HG02970 (cell line): ENCODE measurements around the gene CDH13.

Experiments used
- ATAC-seq: cut with Tn5 transposase; IDR thresholded peaks from one replicate; pipeline ENCODE4 v1.9.1; 2021; ENCODE audit warnings: mild to moderate bottlenecking, moderate library complexity, moderate number of reproducible peaks; ENCODE audit not compliant: unreplicated experiment, low FRiP score

The CDH13 gene

DNA sequence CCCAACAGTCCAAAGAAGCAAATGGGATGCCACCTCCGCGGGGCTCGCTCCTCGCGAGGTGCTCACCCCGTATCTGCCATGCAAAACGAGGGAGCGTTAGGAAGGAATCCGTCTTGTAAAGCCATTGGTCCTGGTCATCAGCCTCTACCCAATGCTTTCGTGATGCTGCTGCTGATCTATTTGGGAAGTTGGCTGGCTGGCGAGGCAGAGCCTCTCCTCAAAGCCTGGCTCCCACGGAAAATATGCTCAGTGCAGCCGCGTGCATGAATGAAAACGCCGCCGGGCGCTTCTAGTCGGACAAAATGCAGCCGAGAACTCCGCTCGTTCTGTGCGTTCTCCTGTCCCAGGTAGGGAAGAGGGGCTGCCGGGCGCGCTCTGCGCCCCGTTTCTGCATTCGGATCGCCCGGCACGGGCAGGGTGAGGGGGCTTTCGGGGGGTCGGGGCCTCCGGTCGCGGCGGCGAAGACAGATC is at the start of gene CDH13:
Gene CDH13 (plus strand): TSS at position 179 of the 471 bp plus-strand sequence.
- no peak for ATAC-seq

DNA sequence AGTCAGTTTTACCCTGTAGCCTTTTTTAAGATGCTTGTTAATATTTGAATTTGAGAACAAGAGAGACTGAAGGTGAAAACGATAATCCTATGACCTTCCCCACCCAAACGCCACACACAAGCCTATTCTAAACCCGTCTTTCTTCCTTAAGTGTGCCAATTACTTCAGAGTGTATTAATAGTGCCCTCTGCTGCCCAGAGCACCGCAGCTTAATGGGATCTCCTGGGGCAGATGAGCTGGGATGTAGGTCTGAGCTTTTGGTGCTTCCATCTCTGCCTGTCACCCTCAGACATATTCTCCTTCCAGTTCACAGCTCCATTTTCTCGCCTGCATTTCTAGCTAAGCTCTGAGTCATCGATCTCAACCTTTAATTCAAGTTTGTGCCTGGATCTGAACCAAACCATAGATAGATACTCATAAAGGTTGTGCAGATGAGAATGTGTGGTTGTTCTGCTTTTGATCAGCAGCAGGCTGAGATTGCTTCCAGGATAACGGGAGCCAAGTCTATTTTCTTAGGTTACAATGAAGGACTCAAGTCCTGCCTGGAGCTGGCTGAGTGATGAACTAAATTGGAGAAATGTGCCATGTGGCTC is 46.4 kb upstream of the CDH13 start:
- no peak for ATAC-seq

DNA sequence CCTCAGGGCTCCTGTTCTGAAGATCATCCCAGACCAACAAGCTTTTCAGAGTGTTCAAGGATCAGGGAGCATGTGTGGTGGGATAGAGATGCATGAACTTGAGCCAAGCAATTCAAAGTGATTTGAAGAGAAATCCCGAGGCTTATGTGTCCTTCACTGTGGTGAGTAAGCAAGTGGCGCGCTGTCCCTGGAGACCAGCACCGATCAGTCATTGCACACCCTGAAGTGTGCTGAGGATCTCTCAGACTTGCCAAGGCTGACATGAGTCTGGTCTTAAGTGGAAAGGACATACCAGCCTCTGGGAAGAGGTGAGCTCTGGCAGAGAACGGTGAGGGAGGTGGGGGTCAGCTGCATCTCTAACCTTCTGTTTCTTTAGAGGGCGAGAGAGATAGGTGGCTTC is 43.8 kb upstream of the CDH13 start:
- no peak for ATAC-seq

DNA sequence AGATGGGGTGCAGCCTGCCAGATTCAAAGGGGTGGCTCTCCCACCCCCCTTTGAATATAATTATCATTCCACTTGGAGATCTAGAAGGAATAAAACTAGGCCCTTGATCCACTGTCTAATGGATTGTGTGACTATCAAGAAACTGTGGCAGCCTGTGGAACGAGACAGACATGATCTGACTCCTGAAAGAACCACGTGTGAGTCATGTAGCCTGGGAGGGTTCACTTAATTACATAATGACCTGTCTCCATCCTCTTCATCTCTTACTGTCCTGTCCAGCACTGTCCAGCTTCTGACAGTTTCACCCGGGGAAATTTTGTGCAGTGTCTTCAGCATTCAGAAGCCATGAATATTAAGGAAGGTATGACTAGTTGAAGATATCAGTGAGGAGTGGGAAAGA is 43.3 kb upstream of the CDH13 start:
- ATAC-seq = no peak

DNA sequence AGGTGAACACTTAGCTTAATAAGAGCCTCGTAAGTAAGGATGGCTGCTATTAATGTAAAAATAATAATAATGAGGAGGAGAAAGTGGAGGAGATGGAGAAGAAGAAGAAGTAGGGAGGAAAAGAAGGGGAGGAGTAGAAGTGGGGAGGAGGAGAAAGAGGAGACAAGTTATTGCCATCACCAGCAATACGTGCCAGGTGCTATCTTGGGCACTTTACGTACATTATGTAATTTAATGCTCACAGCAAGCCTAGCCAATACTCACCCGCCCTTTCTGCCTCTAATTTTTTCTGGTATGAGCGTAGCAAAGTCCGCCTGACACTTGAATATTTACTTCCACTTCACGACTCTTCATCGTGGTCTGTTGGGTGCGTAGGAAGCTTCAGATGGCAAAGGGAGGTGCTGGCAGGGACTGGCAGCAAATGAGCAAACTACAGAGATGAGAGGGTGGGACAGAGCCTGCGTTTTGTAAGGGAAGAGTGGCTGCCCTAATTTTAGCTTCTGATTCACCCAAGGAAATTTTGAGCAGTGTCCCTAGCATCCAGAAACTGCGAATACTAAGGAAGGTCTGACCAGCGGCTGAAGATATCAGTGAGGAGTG is 42.1 kb upstream of the CDH13 start:
- no peak for ATAC-seq

DNA sequence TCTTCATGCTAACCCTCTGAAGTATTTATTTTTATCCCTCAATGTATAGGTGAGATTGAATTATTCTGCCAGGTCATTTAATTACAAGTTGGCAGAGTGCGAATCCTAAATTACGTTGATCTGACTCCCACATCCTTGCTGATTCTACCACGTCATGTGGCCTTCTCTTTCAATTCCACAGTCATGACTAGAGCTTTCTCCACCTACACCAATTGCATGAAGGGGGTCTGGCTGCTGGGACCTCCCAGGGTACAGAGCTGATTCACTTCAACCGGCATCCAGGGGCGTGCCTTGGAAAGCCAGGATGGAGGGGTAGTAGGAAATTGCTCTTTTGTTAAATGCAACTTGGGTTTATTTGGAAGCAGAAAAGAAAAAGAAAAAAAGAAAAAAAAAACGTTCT is 41.1 kb upstream of the CDH13 start:
- no peak for ATAC-seq

DNA sequence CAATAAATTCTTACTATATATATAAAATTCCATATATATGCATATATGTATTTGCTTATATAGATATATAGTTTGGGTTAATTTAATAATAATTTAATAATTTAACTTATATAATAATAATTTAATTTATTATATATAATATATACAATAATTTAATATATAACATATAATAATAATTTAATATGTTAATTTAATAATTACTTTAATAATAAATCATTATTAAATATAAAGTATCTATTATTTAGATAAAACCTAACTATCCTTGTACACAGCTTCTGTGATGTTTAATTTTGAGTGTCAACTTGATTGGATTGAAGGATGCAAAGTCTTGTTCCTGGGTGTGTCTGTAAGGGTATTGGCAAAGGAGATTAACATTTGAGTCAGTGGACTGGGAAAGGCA is 40.6 kb upstream of the CDH13 start:
- ATAC-seq = no peak

DNA sequence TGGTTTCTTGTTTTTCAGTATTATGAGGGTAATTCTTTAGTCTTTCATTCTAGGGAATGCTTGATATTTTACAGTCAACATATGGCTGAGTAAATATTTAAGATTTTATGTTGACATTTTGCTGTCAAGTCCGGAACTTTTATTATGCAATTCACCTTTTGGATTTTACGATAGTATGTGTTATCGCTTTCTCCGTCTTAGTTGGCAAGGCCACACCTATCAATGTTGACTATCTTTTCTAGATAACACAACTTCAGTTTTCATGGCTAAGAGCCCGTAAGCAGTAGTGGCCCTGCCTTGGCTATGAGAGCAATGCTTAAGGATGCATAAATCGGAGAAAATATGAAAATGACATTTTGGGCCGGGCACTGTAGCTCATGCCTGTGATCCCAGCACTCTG is 39.5 kb upstream of the CDH13 start:
- no peak for ATAC-seq

DNA sequence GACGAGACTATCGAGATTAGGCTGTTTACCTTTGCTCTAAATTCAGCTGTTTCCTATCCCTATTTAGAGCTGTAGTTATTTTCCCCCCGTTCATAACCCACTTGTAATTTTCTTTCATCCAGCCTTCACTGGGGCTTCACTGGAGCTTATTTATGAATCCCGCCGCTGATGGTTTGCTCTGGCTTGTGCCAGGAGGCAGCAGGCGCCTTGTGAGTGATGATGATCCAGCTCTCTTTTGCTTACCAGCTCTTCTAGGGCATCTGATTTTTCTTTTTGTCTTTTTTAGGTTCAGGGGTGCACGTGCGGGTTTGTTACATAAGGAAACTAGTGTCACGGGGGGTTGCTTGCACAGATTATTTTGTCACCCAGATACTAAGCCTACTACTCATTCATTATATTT is 37.4 kb upstream of the CDH13 start:
- ATAC-seq = no peak

DNA sequence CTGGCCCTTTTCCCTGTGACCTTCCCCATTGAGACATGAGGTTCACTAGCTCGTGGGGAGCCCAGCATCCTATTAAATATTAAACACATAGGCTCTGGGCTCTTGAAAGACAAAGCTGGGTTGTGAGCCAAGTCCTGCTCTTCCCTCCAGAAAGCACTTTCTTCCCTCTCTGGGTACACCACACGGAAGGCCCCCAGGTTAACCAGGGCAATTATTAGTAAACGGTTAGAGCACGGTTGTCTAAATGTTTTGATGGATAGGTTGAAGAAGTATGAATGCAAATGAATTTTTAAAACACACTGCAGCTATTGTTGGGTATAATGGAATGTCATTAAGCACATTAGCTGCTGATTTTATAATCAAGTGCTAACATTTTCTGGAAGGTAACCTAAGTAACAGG is 32.7 kb upstream of the CDH13 start:
- ATAC-seq = no peak

DNA sequence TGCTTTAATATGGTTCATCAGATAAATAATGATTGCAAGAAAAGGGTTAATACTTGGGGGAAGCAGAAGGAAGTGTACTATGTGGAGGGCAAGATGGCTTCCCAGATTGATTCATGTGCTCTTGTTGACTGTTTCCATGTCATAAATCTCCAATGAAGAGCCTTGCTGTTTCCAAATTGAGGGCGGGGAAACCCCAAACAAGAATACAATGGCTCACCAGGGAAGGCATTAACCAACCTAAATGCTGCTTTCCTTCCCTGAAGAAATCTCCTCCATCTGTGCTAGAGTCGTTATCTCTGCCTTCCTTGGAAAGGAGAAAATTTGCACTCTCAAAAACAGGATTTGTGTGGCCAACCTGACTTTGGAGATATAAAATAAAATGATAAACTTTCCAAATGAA is 28.0 kb upstream of the CDH13 start:
- no peak for ATAC-seq

DNA sequence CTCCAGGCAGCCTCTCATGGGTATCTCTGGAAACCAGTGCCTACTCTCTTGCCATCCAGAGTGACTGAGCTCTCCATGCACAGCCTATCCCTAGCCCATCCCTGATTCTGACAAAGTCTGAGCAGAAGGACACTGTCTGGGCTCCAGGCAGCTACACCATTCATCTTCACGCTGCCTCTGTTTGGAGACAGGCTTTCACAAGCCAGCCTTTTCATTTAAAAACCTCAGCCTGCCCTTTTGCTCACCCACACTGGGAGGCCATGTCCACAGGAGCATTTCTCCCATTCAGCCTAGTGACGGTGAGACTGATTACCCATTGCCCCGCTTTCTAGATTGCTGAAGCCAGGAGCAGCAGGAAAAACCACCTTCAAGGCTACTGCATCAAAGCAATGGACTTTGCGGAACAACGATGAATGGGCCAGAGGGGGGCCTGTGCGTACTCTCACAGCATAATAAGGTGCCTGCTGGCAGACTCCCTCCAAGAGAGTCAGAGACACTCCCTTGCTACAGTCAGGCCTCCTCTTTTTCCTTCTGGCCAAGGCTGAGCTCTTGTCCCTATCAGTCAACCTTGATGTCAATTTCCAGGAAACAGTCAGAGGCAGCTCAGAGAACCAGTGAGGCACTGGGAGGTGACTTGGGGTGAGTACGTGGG is 24.7 kb upstream of the CDH13 start:
- ATAC-seq = no peak

DNA sequence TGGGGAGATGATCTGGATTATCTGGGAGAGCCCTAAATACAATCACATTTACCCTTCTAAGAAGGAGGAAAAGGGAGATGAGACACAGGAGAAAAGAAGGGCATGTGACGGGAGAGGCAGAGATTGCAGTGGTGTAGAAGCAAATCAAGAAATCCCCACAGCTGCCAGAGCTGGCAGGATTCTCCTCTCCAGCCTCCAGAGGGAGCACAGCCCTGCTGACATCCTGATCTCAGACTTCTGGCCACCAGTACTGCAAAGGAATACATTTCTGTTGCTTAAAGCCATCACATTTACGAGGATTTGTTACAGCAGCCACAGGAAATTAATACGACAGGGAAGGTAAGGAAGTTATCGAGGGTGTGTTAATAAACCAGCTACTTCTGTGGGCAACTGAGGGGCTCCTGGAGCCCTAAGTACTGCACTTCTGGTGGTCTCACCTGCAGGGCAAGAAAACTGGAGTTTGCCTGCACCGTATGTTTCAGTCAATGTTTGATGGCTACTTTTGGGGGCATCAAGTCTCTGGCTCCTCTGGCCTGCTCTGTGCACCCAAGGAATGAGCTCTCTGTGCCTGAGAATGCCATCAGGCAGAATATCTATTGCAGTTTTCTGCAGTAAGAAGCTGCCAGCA is 22.9 kb upstream of the CDH13 start:
- ATAC-seq = no peak

DNA sequence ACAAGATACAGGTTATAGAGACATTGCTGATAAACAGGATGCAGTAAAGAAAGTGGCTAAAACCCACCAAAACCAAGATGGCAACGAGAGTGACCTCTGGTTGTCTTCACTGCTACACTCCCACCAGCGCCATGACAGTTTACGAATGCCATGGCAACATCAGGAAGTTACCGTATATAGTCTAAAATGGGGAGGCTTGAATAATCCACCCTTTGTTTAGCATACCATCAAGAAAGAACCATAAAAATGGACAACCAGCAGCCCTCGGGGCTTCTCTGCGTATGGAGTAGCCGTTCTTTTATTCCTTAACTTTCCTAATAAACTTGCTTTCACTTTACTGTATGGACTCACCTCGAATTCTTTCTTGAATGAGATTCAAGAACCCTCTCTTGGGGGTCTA is 21.7 kb upstream of the CDH13 start:
- ATAC-seq = no peak

DNA sequence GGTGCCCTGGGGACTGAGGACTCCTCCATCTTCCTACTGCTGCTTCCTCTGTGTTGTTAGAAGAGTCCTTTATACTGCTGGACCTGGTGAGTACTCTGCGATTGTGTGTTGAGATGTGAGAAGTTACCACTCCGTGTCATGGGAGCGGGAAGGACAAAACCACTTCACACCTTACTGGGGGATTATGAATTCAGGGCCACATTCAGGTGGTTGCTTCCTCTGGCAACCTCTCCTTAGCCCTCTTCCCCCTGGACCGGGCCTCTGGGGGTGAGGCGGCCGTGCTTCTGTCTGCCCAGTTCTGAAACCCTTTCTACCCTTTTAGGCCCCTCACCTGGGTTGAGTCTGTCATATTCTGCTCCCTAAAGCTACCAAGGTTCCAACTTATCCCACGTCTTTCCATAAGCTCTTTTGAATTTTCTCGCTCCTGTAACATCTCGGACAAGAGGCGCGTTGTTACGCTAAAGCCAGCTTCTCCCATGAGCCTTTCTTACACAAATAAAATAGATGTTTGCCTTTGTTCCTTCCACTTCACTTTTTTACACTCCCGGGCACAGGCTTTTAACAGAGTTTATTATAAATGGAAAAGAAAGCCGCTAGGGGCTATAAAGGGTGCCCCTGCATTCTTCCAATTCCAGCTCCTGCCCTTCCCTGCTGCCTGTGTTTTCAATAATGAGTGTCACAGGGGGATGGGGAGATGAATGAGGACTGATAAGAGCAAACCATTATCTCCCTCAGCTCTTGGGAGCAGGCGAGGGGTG is 20.7 kb upstream of the CDH13 start:
- no peak for ATAC-seq

DNA sequence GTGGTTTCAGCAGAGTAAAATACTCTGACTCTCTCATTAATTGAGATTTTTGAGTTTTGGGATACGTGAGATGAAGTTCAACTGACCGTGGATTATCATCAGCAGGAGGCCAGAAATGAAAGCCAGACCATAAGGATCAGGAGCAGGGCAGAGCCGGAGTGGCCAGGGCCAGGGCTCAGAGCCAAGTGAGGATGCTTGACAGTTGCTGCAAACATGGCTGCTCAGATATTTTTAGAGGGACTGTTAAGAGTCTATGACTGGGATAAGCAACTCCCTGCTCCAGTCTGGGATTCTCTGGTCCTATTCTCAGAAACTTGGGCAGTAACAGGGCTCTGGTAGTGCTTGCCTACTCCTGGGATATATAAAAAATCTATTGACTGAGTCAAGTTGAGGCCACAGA is 17.6 kb upstream of the CDH13 start:
- ATAC-seq = no peak

DNA sequence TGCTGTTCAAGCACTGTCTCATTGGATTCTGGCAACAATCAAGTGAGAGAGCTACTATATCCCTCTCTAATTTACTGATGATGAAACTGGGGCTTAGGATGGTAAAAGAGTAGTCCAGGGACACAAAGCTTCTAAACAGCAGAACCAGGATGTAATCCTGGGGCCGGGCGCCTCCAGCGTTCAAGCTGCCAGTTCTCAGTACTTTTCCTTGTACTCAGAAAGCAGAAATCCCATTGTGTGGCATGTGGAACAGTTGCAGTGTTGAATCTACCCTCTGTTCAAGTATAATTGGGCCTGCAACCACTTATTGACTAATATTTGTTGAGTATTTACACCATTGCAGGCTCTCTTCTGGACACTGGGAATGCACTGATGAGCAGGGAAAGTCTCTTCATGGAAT is 14.5 kb upstream of the CDH13 start:
- no peak for ATAC-seq

DNA sequence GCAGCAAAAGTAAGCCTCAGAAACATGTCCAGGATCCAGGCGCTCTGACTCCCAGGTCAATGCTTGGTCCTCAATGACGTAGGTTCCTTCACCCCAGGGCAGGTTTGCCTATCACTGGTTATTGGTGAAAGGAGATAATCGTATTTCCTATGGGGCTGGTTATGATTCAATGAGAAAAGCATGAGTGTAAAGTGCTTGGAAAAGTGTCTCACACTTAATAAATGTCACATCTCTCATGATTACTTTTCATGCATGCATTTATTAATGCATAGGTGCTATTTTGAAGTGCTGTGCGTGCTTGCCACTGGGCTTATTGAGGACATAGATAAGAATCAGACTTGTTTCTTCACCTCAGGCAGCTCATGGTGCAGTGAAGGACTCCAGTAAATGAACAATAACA is 10.4 kb upstream of the CDH13 start:
- ATAC-seq = no peak

DNA sequence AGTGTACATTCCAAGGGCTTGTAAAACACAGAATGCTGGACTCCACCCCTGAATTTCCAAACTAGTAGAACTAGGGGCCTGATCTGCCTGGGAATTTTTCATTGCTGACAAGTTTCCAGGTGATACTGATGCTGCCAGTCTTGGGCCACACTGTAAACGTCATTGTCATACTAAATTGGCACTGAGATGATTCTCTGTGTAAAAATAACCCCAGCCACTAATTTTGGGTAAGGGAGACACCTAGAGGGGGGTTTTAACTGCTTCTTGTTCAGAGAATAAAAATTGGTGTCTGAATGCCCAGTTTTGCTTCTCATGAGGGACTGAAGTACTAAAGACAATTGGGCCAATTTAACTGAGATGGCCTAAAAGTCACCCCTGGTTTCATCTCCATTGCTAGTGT is 5.0 kb upstream of the CDH13 start:
- no peak for ATAC-seq

DNA sequence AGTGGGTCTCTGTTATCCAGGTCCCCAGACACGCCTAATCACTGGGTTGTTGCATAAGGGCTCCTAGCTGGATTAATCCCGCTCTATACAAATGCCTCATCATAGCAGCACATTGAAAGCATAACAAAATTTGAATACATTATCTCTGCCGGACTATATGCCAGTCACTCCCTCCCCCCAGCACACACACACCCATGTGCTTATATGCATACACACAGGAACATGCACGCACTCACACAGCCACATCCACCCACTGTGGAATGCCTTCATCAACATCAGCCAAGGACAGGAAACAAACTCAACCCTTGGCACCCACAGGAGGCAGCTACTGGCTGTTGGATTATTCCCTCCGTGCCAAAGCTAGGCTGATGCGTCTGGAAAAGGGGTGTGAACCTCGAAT is 3.5 kb upstream of the CDH13 start:
- ATAC-seq = no peak
